ENCODE data around the gene PLCB2.

PLCB2 gene

GRCh38 chr15:40328176-40328575 is 20.4 kb upstream of the PLCB2 start:
- no peak for DNase-seq (ENCODE audit: low read depth in 4 of 4, low spot score in 1 of 4)

GRCh38 chr15:40327457-40327856 is 19.7 kb upstream of the PLCB2 start:
- DNase-seq (ENCODE audit: low read depth in 4 of 4, low spot score in 1 of 4), result no peak

GRCh38 chr15:40325700-40326099 is 18.0 kb upstream of the PLCB2 start:
- DNase-seq (ENCODE audit: low read depth in 4 of 4, low spot score in 1 of 4), result no peak

GRCh38 chr15:40325188-40325587 is 17.5 kb upstream of the PLCB2 start:
- no peak for DNase-seq (ENCODE audit: low read depth in 4 of 4, low spot score in 1 of 4)

GRCh38 chr15:40323953-40324937 is 16.5 kb upstream of the PLCB2 start:
- peak in 1 of 4 experiments; percentile 31 for DNase-seq (ENCODE audit: low read depth in 4 of 4, low spot score in 1 of 4)

GRCh38 chr15:40323239-40323952 is 15.7 kb upstream of the PLCB2 start, which contains the start of gene INAFM2:
INAFM2 (plus strand) TSS chr15:40323692; CDS start chr15:40324056, 364 bp downstream.
- peak; percentile 61 to 87 (median 80) for DNase-seq (ENCODE audit: low read depth in 4 of 4, low spot score in 1 of 4)

GRCh38 chr15:40322531-40323238 is 14.9 kb upstream of the PLCB2 start:
- DNase-seq (ENCODE audit: low read depth in 4 of 4, low spot score in 1 of 4), result no peak

GRCh38 chr15:40320931-40321371 is 13.2 kb upstream of the PLCB2 start:
- peak in 1 of 4 experiments; percentile 28 for DNase-seq (ENCODE audit: low read depth in 4 of 4, low spot score in 1 of 4)

GRCh38 chr15:40320409-40320808 is 12.7 kb upstream of the PLCB2 start:
- no peak for DNase-seq (ENCODE audit: low read depth in 4 of 4, low spot score in 1 of 4)

- no peak for DNase-seq (ENCODE audit: low read depth in 4 of 4, low spot score in 1 of 4)
These were observed 9.8 kb upstream of the PLCB2 start for GRCh38 chr15:40317580-40317979.

GRCh38 chr15:40316931-40317330 is 9.2 kb upstream of the PLCB2 start:
- no peak for DNase-seq (ENCODE audit: low read depth in 4 of 4, low spot score in 1 of 4)

GRCh38 chr15:40314723-40315276 is 7.1 kb upstream of the PLCB2 start:
- DNase-seq (ENCODE audit: low read depth in 4 of 4, low spot score in 1 of 4), result no peak

GRCh38 chr15:40313531-40314398 is 6.0 kb upstream of the PLCB2 start:
- DNase-seq (ENCODE audit: low read depth in 4 of 4, low spot score in 1 of 4), result no peak

GRCh38 chr15:40312370-40313158 is 4.8 kb upstream of the PLCB2 start:
- no peak for DNase-seq (ENCODE audit: low read depth in 4 of 4, low spot score in 1 of 4)

GRCh38 chr15:40310993-40311392 is 3.3 kb upstream of the PLCB2 start:
- no peak for DNase-seq (ENCODE audit: low read depth in 4 of 4, low spot score in 1 of 4)

GRCh38 chr15:40310001-40310959 is 2.5 kb upstream of the PLCB2 start:
- DNase-seq (ENCODE audit: low read depth in 4 of 4, low spot score in 1 of 4), result peak in 1 of 4 experiments; percentile 45

- DNase-seq (ENCODE audit: low read depth in 4 of 4, low spot score in 1 of 4), result no peak
These were observed 1.7 kb upstream of the PLCB2 start for GRCh38 chr15:40309344-40309862.

- no peak for DNase-seq (ENCODE audit: low read depth in 4 of 4, low spot score in 1 of 4)
These were observed 827 bp downstream of the PLCB2 start for GRCh38 chr15:40306908-40307307.
